NCI-H345 treated with DMSO at 0.1 percent for 48 hours (cell line): Measurements from ENCODE around the gene YARS2.
"Not testable (repeated sequence)": the region's sequence is repeated elsewhere in the genome, so short reads cannot be mapped to it uniquely, and the experiment has no call there.

Experiments used
- DNase-seq: peaks from one replicate; lab custom pipeline; 2025; ENCODE audit not compliant: unreplicated experiment; lab: John Stamatoyannopoulos, UW

The YARS2 gene

DNA sequence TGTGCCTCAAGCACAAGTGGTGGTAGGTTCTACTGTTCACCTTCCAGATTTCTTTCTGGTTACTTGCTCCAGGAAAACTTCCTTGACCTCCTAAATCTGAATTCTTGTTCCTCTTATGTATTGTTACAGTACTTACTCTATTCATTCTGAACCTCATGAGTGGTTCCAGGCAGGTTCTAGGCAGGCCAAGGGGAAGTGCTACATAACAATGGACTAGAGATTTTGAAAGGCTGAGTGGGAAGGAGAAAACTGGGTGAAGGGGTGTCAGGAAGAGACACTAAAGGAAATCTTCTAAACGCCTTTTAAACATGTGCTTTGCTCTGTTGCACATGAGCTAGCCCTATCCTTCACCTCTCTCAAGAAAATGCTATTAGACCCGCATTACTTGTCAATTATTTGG lies 1.6 kb downstream of the YARS2 start:
- no peak for DNase-seq

DNA sequence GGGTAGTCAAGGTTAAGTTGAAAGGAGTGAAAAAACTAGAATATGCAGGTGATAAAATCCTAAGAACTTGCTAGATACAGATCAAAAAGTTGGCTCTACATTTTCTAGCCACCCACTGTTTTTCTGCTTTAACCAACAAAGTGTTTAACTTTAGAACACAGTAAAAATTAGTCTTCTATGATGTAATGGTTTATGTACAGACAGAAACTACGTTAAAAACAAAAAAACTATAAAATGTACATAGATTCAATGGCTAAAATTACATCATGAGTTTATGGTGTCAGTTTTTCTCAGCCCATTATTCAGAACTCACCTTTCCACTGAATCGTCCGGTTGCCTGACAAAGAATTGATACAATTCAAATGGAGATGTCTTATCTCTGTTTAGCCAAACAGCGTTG lies 2.1 kb downstream of the YARS2 start:
- no peak for DNase-seq

DNA sequence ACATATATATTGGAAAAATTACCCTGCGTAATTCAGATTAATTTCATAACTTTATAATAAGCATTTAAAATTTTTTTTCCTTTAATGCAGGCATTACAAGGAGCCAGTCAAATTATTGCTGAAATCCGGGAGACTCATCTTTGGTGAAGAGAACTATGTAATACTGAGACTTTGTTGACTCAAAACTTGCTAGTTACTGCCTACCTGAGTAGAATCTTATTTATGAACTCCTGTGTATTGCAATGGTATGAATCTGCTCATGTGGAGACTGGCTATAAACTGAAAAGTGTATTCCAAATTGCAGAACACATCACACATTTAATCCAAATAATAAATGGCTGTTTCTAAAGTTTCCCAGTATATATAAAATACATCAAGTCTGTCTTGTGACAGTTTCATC lies 12.4 kb downstream of the YARS2 start:
- DNase-seq: no peak

DNA sequence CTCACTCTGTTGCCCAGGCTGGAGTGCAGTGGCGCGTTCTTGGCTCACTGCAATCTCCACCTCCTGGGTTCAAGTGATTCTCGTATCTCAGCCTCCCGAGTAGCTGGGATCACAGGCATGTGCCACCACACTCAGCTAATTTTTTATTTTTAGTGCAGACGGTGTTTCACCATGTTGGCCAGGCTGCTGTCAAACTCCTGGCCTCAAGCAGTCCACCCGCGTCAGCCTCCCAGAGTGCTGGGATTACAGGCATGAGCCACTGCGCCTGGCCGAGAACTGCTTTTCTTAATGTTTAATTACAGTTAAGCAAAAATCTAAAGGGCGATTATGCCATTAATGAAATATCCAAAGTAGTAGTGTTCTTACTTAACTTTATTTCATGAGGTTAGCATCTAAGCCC lies 13.6 kb downstream of the YARS2 start:
- DNase-seq: no peak

DNA sequence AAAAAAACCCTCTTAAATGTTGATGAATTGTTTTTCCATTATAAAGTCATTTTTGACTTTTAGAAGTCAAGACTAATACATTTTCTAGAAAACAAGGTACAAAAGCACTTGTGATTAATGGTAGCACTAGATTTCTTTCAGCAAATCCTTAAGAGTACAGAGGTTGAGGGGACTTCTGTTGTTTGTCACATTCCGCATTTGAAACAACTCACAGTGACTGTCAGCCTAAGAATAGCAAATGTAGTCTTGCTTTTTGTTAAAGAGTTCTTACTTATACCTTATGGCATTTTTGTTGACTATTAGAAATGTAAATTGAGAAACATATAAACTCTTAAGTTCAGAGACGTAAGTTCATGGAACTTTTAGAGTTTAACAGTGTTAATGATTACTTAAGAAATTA lies 16.4 kb downstream of the YARS2 start:
- no peak for DNase-seq

DNA sequence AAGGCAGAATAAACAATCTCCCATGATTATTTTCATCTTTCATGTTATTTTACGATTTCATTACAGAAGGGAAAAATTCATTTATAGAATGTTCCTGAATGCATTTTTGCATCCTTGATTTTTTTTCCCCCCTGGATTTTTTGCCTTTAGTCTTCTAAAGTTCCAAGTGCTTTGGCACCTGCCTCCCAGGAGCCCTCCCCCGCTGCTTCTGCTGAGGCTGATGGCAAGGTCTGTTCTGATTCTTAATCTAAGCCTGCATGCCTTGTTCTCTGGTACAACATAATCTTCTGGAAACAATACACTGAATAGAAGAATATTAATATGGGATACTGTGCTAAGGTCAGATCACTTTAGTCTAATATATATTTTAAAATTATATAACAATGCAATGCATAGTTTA lies 18.0 kb downstream of the YARS2 start:
- DNase-seq: no peak

DNA sequence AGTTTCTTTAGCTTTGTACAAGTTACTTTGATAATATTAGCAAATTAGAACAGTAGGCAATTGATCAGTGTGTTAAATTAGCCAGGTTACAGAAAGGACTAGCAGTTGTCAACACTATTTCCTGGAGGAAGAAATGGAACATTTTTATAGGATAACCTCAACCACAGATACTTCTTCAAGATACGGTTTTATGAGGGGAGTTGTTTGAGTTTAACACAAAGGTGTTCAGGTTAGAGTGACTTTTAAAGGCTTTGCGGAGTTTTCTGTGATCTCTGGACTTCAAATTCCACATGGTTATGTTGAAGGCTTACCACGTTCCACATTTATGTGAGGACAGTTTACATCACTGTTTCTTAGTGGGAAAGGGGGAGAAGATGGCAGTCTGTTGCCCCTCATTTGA lies 19.3 kb downstream of the YARS2 start:
- no peak for DNase-seq

DNA sequence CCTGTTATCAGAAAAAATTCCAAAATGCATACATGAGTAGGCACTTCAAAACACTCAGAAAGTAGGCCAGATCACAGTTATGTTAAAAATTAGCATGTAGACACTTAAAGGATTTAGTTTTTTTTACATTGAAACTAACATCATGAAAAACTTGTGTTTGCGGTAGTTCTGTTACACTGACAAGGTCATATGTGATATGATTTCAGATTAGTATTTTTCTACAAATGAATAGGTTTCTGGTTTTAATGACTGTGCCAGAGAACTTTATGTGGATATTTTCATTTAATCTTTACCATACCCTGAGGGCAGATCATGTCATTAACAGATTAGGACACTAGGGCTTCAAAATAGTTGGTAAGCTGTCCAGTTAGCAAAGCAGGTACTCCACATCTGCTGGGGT lies 20.7 kb downstream of the YARS2 start:
- DNase-seq: no peak

DNA sequence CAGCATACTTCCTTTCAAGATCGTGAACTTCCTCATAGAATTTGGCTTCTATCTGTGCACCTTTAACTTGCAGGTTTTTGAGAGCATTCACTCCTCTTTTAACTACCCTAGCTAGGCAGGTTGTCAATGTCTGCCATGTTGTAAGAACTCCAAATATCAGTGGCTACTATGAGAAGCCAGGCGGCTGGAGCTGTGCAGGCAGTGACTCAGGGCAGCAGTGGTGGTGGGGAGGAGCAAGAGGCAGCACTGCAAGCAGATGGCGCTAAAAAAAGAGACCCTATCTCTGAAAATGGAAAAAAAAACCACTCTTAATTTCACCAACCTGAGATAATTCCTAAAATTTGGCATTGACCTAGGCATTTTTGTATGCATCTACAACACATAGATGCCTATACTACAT lies 28.5 kb downstream of the YARS2 start:
- DNase-seq: no peak

DNA sequence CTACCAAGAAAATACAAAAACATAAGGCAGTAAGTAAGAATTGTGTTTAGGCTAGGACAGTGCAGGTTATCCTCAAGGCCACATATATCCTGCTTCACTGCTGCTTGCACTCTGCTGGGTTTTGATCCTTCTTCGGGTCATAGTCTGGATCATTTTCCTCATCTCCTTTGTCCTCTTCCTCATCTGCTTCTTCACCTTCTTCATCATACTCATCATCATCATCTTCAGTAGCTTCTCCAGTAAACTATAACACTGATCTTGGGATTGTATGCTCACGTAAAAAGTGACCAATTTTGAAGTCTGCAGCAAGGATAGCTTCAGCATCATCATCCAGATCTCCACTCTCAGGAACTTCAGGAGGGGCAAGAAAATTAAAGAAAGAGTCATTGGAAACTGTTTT lies 29.4 kb downstream of the YARS2 start:
- DNase-seq: no peak

DNA sequence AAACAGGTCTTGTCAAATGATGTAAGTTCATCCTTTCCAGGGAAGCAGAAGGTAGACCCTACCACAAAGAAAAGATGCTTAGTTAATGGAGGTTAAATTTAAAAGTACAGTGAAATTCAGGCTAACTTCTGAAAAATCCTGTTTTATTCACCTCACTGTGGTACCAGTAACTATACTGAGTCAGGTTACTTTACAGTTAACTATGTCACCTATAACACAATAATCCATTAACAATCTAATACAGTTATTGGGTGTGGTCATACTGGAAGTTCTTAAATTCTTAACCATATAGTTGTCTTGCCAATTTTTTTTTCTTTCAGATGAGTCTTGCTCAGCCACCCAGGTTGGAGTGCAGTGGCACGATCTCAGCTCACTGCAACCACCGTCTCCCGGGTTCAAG lies 30.4 kb downstream of the YARS2 start:
- not testable (repeated sequence) for DNase-seq

DNA sequence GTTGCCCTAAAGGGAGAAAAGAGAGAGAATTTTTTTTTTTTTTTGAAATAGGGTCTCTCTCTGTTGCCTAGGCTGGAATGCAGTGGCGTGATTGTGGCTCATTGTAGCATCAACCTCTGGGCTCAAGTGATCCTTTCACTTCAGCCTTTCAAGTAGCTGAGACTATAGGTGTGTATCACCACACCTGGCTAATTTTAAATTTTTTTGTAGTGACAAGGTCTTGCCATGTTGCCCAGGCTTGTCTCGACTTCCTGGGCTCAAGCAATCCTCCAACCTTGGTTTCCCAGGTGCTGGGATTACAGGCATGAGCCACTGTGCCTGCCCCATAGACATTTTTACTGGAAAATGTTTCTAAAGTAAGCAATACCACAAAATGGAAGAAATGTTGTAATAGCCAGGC lies 36.8 kb downstream of the YARS2 start:
- no peak for DNase-seq

DNA sequence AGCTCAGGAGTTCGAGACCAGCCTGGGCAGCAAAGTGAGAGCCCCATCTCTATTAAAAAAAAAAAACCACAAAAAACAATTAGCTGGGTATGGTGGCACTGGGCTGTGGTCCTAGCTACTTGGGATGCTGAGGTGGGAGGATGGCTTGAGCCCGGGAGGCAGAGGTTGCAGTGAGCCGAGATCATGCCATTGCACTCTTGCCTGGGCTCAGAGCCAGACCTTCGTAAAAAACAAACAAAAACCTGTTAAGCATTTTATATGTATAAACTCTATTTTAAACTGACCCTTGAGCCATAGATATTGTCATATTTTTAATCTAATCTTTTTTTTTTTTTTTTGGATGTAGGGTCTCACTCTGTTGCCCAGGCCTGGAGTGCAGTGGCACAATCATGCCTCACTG lies 40.9 kb downstream of the YARS2 start:
- no peak for DNase-seq

DNA sequence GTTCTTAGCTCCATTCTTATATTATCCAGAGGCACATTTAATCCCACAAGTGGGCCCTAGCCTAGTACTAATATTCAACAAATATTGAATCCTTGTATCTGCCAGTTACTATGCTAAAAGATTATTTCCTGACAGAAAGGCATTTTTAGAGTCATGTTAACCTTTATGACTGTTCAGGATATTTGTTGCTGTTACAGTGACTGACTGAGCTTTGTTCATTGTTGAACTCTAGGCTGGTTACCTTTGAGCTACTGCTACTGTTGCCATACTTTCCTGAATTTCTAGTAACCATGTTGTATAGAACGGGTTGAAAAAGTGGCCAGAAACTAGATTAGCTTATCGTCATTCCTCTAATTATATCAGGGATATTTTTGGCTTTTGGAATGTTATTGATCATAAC lies 46.8 kb downstream of the YARS2 start:
- DNase-seq: no peak

DNA sequence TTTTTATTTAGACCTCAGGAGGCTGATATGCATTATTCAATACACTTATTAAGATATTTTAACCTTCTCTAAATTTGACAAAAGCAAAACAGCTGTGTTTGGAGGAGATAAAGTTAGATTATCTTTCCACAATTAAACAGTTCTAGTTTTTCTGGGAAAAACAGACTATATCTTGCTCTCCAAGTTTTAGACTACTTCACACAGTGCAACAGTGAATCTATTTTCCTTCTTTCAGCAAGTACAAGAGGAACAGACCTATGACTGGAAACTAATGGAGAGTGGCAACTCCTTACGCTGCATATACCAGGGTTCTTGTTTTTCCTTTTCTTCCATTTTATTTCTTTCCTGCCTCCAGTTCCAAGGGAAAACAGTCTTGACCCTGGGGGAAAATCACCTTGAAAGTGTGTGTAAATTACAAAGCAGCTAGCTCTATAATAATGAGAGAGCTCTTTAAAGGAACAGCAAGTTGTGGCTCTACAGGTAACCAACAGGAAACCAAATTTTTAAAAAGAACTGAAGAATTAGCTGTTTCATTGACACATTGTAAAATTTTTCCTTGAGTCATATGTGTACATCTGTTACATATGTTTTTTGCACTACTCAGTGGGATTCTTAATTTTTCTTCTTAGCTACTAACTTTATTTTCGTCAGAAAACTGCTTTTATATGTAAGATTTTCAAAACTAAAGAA lies 49.2 kb downstream of the YARS2 start:
- DNase-seq: no peak

DNA sequence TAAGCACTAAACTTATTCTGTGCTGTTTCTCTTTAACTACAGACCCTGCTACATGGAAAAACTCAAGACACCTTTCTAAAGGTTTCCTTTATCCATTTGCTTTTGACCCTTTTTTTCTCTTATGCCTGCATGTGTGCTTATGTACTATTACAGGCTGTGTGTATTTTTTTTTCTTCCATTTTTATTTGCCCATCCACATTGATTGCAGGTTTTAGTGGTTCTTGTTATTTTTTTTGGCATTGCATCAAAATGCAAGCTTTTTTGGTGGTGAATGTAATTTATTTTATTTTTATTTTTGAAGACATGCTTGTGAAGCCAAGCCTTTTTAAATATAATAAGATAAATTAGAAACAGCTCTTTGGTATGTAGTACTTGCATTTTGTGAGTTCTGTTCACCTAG lies 49.9 kb downstream of the YARS2 start:
- no peak for DNase-seq

DNA sequence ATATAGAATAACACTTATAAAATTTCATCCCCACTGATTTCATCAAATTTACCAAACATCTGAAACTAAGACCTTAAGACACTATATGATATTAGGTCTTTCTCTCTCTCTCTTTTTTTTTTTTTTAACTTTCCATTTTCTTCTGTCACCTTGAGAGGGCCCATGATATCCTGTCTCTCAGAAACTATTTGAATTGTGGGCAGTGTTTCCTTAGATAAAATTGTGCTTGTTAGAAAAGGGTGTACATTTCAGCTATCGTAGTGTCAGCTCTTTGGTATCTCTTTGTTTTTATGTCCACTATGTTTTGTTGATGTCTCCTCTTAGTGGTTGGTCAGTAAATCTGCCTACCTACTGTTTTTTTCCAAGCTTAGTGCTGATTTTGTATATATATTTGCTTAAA lies 52.8 kb downstream of the YARS2 start:
- no peak for DNase-seq

DNA sequence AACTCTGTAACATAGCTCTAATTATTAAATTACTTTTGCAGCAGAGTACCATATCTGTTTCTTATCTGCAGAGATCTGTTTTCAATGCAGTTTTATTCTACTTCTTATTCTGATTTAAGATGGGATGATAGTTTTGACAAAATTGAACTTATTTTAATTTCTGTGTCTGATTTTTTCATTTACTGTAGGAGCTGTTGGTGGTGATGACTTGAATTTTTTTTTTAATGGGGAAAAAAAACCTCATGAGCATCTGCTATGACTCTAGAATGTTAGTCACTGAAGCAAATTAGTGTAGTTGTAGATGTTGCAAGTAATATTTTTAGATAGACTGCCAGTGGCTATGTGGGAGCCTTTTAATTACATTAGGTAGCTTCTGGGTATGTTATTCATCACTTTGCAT lies 53.2 kb downstream of the YARS2 start:
- no peak for DNase-seq

DNA sequence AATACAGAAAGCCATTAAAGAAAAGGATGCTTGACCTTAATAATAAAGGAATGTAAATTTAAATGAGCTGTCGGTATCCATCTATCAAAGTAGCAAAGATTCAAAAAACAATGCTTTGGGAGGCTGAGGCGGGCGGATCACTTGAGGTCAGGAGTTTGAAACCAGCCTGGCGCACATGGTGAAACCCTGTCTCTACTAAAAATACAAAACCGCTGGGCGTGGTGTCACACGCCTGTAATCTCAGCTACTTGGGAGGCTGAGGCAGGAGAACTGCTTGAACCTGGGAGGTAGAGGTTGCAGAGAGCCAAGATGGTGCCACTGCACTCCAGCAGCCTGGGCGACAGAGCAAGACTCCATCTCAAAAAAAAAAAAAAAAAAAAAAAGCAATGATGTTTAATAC lies 56.3 kb downstream of the YARS2 start:
- DNase-seq: not testable (repeated sequence)

DNA sequence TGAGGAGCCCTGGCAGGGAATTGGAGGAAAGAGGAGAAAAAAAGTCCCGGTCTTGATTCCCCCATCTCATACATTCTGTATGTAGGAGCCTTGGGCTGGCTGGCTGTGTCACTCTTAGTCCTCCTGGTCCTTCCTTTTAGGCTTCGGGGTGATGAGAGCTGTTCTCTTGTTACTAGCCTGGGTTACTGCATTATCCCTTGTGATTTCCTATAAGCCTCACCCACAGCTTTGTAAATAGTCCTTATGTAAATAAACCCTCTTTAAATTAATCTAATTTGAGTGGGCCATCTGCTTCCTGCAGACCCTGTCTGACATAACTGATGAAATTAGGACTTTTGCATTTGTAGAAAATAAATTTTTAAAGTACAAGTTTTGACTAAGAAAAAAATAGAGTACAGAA lies 57.4 kb downstream of the YARS2 start:
- peak; percentile 41 for DNase-seq

DNA sequence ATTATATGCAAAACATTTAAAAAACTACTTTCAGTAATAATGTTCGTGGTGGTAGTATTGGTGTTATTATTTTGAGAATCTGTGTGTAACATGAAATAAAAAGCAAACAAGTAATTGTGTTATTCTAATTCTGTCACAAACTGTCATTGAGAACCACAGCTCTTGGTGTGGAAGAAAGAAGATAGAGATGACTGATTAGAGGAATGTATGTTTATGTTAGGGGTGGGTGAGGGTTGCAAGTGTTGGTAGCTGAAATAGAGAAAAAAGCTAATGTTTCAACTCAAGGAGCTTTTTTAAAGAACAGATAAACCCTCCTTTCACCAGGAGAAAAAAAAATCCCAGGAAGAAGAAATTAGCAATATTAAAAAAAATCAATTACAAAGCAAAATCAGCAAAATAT lies 58.3 kb downstream of the YARS2 start:
- no peak for DNase-seq
